Measurements from ENCODE around the gene LGALS8. TPM values are rescaled to one million over a fixed set of nuclear protein-coding genes. Genes with fewer than 3 reads are reported as not detected.

LGALS8 gene
- total RNA-seq, 1 experiment from 2014 or later, result 47.9 TPM

DNA sequence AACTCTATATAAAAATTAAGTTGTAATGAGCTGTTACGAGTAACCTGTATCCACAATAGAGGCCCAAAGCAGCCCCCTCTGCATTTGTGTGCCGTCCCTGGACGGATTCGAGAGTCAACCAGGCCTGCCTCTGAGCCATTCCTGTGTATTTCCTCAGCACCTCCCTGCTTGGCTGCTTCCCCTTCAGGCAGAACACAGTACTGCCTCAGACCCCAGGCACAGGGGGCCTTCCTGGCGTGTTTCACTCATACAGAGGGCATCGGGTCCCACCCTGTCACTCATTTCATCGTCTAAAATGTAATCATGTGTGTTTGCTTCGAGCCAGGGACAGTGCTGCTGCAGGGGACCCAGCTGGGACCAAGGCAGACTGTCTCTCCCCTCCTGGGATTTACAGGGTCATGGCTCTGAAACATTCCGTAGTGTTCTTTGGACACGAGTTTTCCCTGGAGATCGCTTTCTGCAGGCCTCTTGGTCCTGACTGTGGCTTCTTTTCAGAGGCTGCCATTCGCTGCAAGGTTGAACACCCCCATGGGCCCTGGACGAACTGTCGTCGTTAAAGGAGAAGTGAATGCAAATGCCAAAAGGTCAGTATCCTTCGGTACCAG is 19.4 kb downstream of the LGALS8 start:
- Histone ChIP-seq H3K9ac (ENCODE audit: low read length) (no peak overlapping the region), H3K27me3 (ENCODE audit: low read length) (no peaks in the 10 kb centered on the region), H3K4me2 (ENCODE audit: low read length) (no peak overlapping the region), H3K4me3 (ENCODE audit: low read length) (no peak overlapping the region), H2AFZ (ENCODE audit: low read length) (no peak overlapping the region), H3K9me2 (replicated peaks; ENCODE audit: low read length) (no peaks in the 10 kb centered on the region), H3F3A (ENCODE audit: low read length, unreplicated experiment) (no peaks in the 10 kb centered on the region), H3K4me1 (ENCODE audit: insufficient read depth, low read length) (no peaks in the 10 kb centered on the region), H3K27ac (ENCODE audit: low read length) (no peak overlapping the region), H3K9me3 (ENCODE audit: low read length) (no peaks in the 10 kb centered on the region), H3K36me3 (ENCODE audit: low read depth, low read length) (peaks cover 29% of the 10 kb centered on the region), H4K20me1 (ENCODE audit: low read length) (no peaks in the 10 kb centered on the region), H3K79me2 (ENCODE audit: low read length) (no peaks in the 10 kb centered on the region)
- ATAC-seq (peak; percentile 31; the same call in 1 of the 2 replicates), DNase-seq (no peak)
- intact Hi-C loops (cut with micrococcal nuclease), result no loop called here
- TF ChIP-seq EZH2phosphoT487 (IDR thresholded peaks at IDR 0.05; ENCODE audit: borderline replicate concordance, low read length), result no peak
- TF ChIP-seq, protein P1, sequence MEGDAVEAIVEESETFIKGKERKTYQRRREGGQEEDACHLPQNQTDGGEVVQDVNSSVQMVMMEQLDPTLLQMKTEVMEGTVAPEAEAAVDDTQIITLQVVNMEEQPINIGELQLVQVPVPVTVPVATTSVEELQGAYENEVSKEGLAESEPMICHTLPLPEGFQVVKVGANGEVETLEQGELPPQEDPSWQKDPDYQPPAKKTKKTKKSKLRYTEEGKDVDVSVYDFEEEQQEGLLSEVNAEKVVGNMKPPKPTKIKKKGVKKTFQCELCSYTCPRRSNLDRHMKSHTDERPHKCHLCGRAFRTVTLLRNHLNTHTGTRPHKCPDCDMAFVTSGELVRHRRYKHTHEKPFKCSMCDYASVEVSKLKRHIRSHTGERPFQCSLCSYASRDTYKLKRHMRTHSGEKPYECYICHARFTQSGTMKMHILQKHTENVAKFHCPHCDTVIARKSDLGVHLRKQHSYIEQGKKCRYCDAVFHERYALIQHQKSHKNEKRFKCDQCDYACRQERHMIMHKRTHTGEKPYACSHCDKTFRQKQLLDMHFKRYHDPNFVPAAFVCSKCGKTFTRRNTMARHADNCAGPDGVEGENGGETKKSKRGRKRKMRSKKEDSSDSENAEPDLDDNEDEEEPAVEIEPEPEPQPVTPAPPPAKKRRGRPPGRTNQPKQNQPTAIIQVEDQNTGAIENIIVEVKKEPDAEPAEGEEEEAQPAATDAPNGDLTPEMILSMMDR (conservative IDR thresholded peaks at IDR 0.05; ENCODE audit: low read depth, low read length), result no peak
- TF ChIP-seq EZH2 (IDR thresholded peaks at IDR 0.05; ENCODE audit: low read length, unreplicated experiment), result no peak
- no TSS peak for BruUV-seq (replicated peaks)
- ChIA-PET CTCF (no interaction called here), POLR2A (ENCODE audit: unreplicated experiment) (no interaction called here)

GRCh38 chr1:236545621-236546169 is 21.9 kb downstream of the LGALS8 start:
- no peaks in the 10 kb centered on the region for H3F3A ChIP-seq (ENCODE audit: low read length, unreplicated experiment)
- no peaks in the 10 kb centered on the region for H3K9me3 ChIP-seq (ENCODE audit: low read length)
- DNase-seq (no peak), ATAC-seq (no peak)
- H3K9ac ChIP-seq (ENCODE audit: low read length), result no peak overlapping the region
- H3K4me2 ChIP-seq (ENCODE audit: low read length), result no peak overlapping the region
- no peaks in the 10 kb centered on the region for H4K20me1 ChIP-seq (ENCODE audit: low read length)
- H3K4me3 ChIP-seq (ENCODE audit: low read length), result no peak overlapping the region
- H2AFZ ChIP-seq (ENCODE audit: low read length), result no peak overlapping the region
- H3K27me3 ChIP-seq (ENCODE audit: low read length), result no peaks in the 10 kb centered on the region
- BruUV-seq (replicated peaks), result no TSS peak
- H3K27ac ChIP-seq (ENCODE audit: low read length), result no peak overlapping the region
- ChIA-PET POLR2A (ENCODE audit: unreplicated experiment) (no interaction called here), CTCF (no interaction called here)
- no peaks in the 10 kb centered on the region for H3K79me2 ChIP-seq (ENCODE audit: low read length)
- TF ChIP-seq EZH2phosphoT487 (IDR thresholded peaks at IDR 0.05; ENCODE audit: borderline replicate concordance, low read length) (no peak), EZH2 (IDR thresholded peaks at IDR 0.05; ENCODE audit: low read length, unreplicated experiment) (no peak)
- TF ChIP-seq, protein P1 (conservative IDR thresholded peaks at IDR 0.05; ENCODE audit: low read depth, low read length), result no peak
- intact Hi-C loops (cut with micrococcal nuclease), result loop anchor here (5.0 kb wide), 1 partner anchor 37 kb away; no protein-coding TSS in a partner anchor
- H3K36me3 ChIP-seq (ENCODE audit: low read depth, low read length), result peaks cover 45% of the 10 kb centered on the region
- no peaks in the 10 kb centered on the region for H3K9me2 ChIP-seq (replicated peaks; ENCODE audit: low read length)
- no peaks in the 10 kb centered on the region for H3K4me1 ChIP-seq (ENCODE audit: insufficient read depth, low read length)

- Histone ChIP-seq H3K27ac (ENCODE audit: low read length) (no peak overlapping the region), H3K79me2 (ENCODE audit: low read length) (no peaks in the 10 kb centered on the region), H2AFZ (ENCODE audit: low read length) (no peak overlapping the region), H4K20me1 (ENCODE audit: low read length) (no peaks in the 10 kb centered on the region), H3F3A (ENCODE audit: low read length, unreplicated experiment) (no peaks in the 10 kb centered on the region), H3K36me3 (ENCODE audit: low read depth, low read length) (peaks cover 53% of the 10 kb centered on the region), H3K9ac (ENCODE audit: low read length) (no peak overlapping the region), H3K9me2 (replicated peaks; ENCODE audit: low read length) (no peaks in the 10 kb centered on the region), H3K4me2 (ENCODE audit: low read length) (no peak overlapping the region), H3K4me3 (ENCODE audit: low read length) (no peak overlapping the region), H3K9me3 (ENCODE audit: low read length) (no peaks in the 10 kb centered on the region), H3K4me1 (ENCODE audit: insufficient read depth, low read length) (no peaks in the 10 kb centered on the region), H3K27me3 (ENCODE audit: low read length) (no peaks in the 10 kb centered on the region)
- TF ChIP-seq, protein P1 (conservative IDR thresholded peaks at IDR 0.05; ENCODE audit: low read depth, low read length), result no peak
- TF ChIP-seq EZH2 (IDR thresholded peaks at IDR 0.05; ENCODE audit: low read length, unreplicated experiment) (no peak), EZH2phosphoT487 (IDR thresholded peaks at IDR 0.05; ENCODE audit: borderline replicate concordance, low read length) (no peak)
- intact Hi-C loops (cut with micrococcal nuclease), result loop anchor here (5.0 kb wide), 1 partner anchor 34 kb away; no protein-coding TSS in a partner anchor
- no TSS peak for BruUV-seq (replicated peaks)
- POLR2A ChIA-PET (ENCODE audit: unreplicated experiment), result no interaction called here
- CTCF ChIA-PET, result no interaction called here
- ATAC-seq (no peak), DNase-seq (no peak)
These were observed 24.7 kb downstream of the LGALS8 start for GRCh38 chr1:236548452-236548851.
